Activated naive CD4-positive, alpha-beta T cell treated with anti-CD3 and anti-CD28 coated beads, Interleukin-2, amount 10 ng/mL, durations not matched to agents 7 days and 5 days (primary cell): ENCODE data around the gene SLC6A3.
A peak's percentile ranks its signal among the peaks of the same experiment; 100 is the strongest.
"Not testable (repeated sequence)": the region's sequence is repeated elsewhere in the genome, so short reads cannot be mapped to it uniquely, and the experiment has no call there.

Experiments
- CTCF ChIA-PET: fragments of 350-600 bp; sonication (Branson Sonifier 250); formaldehyde crosslinking; loops from one replicate; lab custom pipeline; 2021; ENCODE audit warnings: antibody characterized with exemption; lab: Charles Lee
- DNase-seq: peaks from one replicate; pipeline ENCODE4 v3.0.0-alpha.2; 2020
- H3K27ac Mint-ChIP-seq: one replicate; pipeline ENCODE4 v1.8.0; 2021; ENCODE audit warnings: mild to moderate bottlenecking, moderate library complexity, mixed read lengths
- H3K27me3 Mint-ChIP-seq: one replicate; pipeline ENCODE4 v1.8.0; 2021; ENCODE audit warnings: mild to moderate bottlenecking, mixed read lengths
- H3K36me3 Mint-ChIP-seq: one replicate; pipeline ENCODE4 v1.8.0; 2021; ENCODE audit warnings: mixed read lengths
- H3K4me1 Mint-ChIP-seq: one replicate; pipeline ENCODE4 v1.8.0; 2021; ENCODE audit warnings: mixed read lengths
- H3K4me3 Mint-ChIP-seq: one replicate; pipeline ENCODE4 v1.8.0; 2021; ENCODE audit warnings: mild to moderate bottlenecking, moderate library complexity, mixed read lengths
- H3K9me3 Mint-ChIP-seq: one replicate; pipeline ENCODE4 v1.8.0; 2021; ENCODE audit warnings: mixed read lengths

Gene SLC6A3

GRCh38 chr5:1360861-1361260 lies 84.4 kb downstream of the SLC6A3 start:
- CTCF ChIA-PET: interaction anchor here (2.0 kb wide), 1 partner anchor 19 kb away, joined by 6 read pairs; no protein-coding TSS in a partner anchor
- Mint-ChIP-seq H3K27ac (no peak overlapping the region), H3K4me1 (no peaks in the 10 kb centered on the region), H3K27me3 (peaks cover 51% of the 10 kb centered on the region), H3K4me3 (no peak overlapping the region), H3K9me3 (no peaks in the 10 kb centered on the region), H3K36me3 (no peaks in the 10 kb centered on the region)
- DNase-seq: no peak

- H3K4me3 Mint-ChIP-seq, CTCF ChIA-PET, H3K36me3 Mint-ChIP-seq, DNase-seq, H3K9me3 Mint-ChIP-seq, H3K27ac Mint-ChIP-seq, H3K4me1 Mint-ChIP-seq: not testable (repeated sequence)
- peaks cover 55% of the 10 kb centered on the region for H3K27me3 Mint-ChIP-seq
These were observed 84.9 kb downstream of the SLC6A3 start for GRCh38 chr5:1360367-1360766.

GRCh38 chr5:1359713-1360112 lies 85.5 kb downstream of the SLC6A3 start:
- CTCF ChIA-PET: interaction anchor here (1.1 kb wide), 1 partner anchor 20 kb away, joined by 3 read pairs; no protein-coding TSS in a partner anchor
- no peaks in the 10 kb centered on the region for H3K9me3 Mint-ChIP-seq
- no peaks in the 10 kb centered on the region for H3K36me3 Mint-ChIP-seq
- H3K27me3 Mint-ChIP-seq: peaks cover 55% of the 10 kb centered on the region
- DNase-seq: no peak
- no peak overlapping the region for H3K4me3 Mint-ChIP-seq
- no peaks in the 10 kb centered on the region for H3K4me1 Mint-ChIP-seq
- no peak overlapping the region for H3K27ac Mint-ChIP-seq

GRCh38 chr5:1359031-1359645 lies 86.1 kb downstream of the SLC6A3 start:
- Mint-ChIP-seq H3K27me3 (peaks cover 51% of the 10 kb centered on the region), H3K36me3 (no peaks in the 10 kb centered on the region), H3K4me1 (no peaks in the 10 kb centered on the region), H3K4me3 (no peak overlapping the region), H3K9me3 (no peaks in the 10 kb centered on the region), H3K27ac (no peak overlapping the region)
- no peak for DNase-seq
- CTCF ChIA-PET: interaction anchor here (1.1 kb wide), 1 partner anchor 21 kb away, joined by 3 read pairs; no protein-coding TSS in a partner anchor

- Mint-ChIP-seq H3K27me3 (peaks cover 46% of the 10 kb centered on the region), H3K36me3 (no peaks in the 10 kb centered on the region), H3K4me1 (no peaks in the 10 kb centered on the region), H3K4me3 (no peak overlapping the region), H3K27ac (no peak overlapping the region), H3K9me3 (no peaks in the 10 kb centered on the region)
- CTCF ChIA-PET: interaction anchor here (1.1 kb wide), 1 partner anchor 21 kb away, joined by 3 read pairs; no protein-coding TSS in a partner anchor
- no peak for DNase-seq
These were observed 86.6 kb downstream of the SLC6A3 start for GRCh38 chr5:1358726-1359025.

GRCh38 chr5:1357946-1358725 lies 87.1 kb downstream of the SLC6A3 start:
- Mint-ChIP-seq H3K9me3 (no peaks in the 10 kb centered on the region), H3K36me3 (no peaks in the 10 kb centered on the region), H3K27ac (no peak overlapping the region), H3K4me1 (no peaks in the 10 kb centered on the region), H3K4me3 (no peak overlapping the region), H3K27me3 (peaks cover 41% of the 10 kb centered on the region)
- no peak for DNase-seq
- CTCF ChIA-PET: no interaction called here

- H3K27ac Mint-ChIP-seq: no peak overlapping the region
- H3K27me3 Mint-ChIP-seq: peaks cover 40% of the 10 kb centered on the region
- H3K4me3 Mint-ChIP-seq: no peak overlapping the region
- no peaks in the 10 kb centered on the region for H3K4me1 Mint-ChIP-seq
- DNase-seq: no peak
- no peaks in the 10 kb centered on the region for H3K36me3 Mint-ChIP-seq
- CTCF ChIA-PET: no interaction called here
- H3K9me3 Mint-ChIP-seq: no peaks in the 10 kb centered on the region
These were observed 88.1 kb downstream of the SLC6A3 start for GRCh38 chr5:1356873-1357787.

- H3K27ac Mint-ChIP-seq: no peak overlapping the region
These were observed 90.7 kb downstream of the SLC6A3 start for GRCh38 chr5:1354576-1354975.

GRCh38 chr5:1352231-1353219 lies 92.7 kb downstream of the SLC6A3 start:
- peaks cover 3% of the 10 kb centered on the region for H3K4me1 Mint-ChIP-seq
- H3K4me3 Mint-ChIP-seq: no peak overlapping the region
- peak; percentile 14 for DNase-seq
- no peaks in the 10 kb centered on the region for H3K9me3 Mint-ChIP-seq
- CTCF ChIA-PET: interaction anchor here (1.2 kb wide), 1 partner anchor 28 kb away, joined by 3 read pairs; no protein-coding TSS in a partner anchor
- peaks cover 26% of the 10 kb centered on the region for H3K27me3 Mint-ChIP-seq
- H3K27ac Mint-ChIP-seq: no peak overlapping the region
- H3K36me3 Mint-ChIP-seq: no peaks in the 10 kb centered on the region

More at GRCh38 chr5:1354576-1354975, 90.7 kb downstream of the SLC6A3 start:
- CTCF ChIA-PET: interaction anchor here (1.2 to 1.4 kb wide), 2 partner anchors 25 to 145 kb away, joined by 3 to 8 read pairs; no protein-coding TSS in a partner anchor
- Mint-ChIP-seq H3K9me3 (no peaks in the 10 kb centered on the region), H3K36me3 (no peaks in the 10 kb centered on the region), H3K27me3 (peaks cover 30% of the 10 kb centered on the region), H3K4me3 (no peak overlapping the region), H3K4me1 (no peaks in the 10 kb centered on the region)
- DNase-seq: no peak

- no peak for DNase-seq
- H3K36me3 Mint-ChIP-seq: no peaks in the 10 kb centered on the region
- CTCF ChIA-PET: interaction anchor here (0.7 kb wide), 1 partner anchor 184 kb away, joined by 3 read pairs; no protein-coding TSS in a partner anchor
- no peak overlapping the region for H3K27ac Mint-ChIP-seq
- H3K4me3 Mint-ChIP-seq: no peak overlapping the region
- H3K27me3 Mint-ChIP-seq: peaks cover 18% of the 10 kb centered on the region
- no peaks in the 10 kb centered on the region for H3K9me3 Mint-ChIP-seq
- H3K4me1 Mint-ChIP-seq: peaks cover 12% of the 10 kb centered on the region
These were observed 94.1 kb downstream of the SLC6A3 start for GRCh38 chr5:1351156-1351555.

- H3K4me1 Mint-ChIP-seq: peaks cover 18% of the 10 kb centered on the region
- CTCF ChIA-PET: no interaction called here
- no peak overlapping the region for H3K4me3 Mint-ChIP-seq
- no peaks in the 10 kb centered on the region for H3K9me3 Mint-ChIP-seq
- H3K36me3 Mint-ChIP-seq: peaks cover under 1% of the 10 kb centered on the region
- H3K27me3 Mint-ChIP-seq: peaks cover 11% of the 10 kb centered on the region
- no peak overlapping the region for H3K27ac Mint-ChIP-seq
- peak; percentile 24 for DNase-seq
These were observed 96.0 kb downstream of the SLC6A3 start for GRCh38 chr5:1349246-1349645.

- Mint-ChIP-seq H3K4me1 (peaks cover 21% of the 10 kb centered on the region), H3K4me3 (no peak overlapping the region), H3K9me3 (no peaks in the 10 kb centered on the region), H3K27me3 (peaks cover 11% of the 10 kb centered on the region), H3K27ac (no peak overlapping the region), H3K36me3 (peaks cover 4% of the 10 kb centered on the region)
- CTCF ChIA-PET: interaction anchor here (1.6 kb wide), 1 partner anchor 181 kb away, joined by 3 read pairs; no protein-coding TSS in a partner anchor
- peak; percentile 19 for DNase-seq
These were observed 96.3 kb downstream of the SLC6A3 start for GRCh38 chr5:1348986-1349245.

- DNase-seq: peak; percentile 15
- no peaks in the 10 kb centered on the region for H3K9me3 Mint-ChIP-seq
- H3K36me3 Mint-ChIP-seq: peaks cover 11% of the 10 kb centered on the region
- no peak overlapping the region for H3K27ac Mint-ChIP-seq
- peaks cover 31% of the 10 kb centered on the region for H3K4me1 Mint-ChIP-seq
- CTCF ChIA-PET: interaction anchor here (0.9 to 1.6 kb wide), 4 partner anchors 64 to 297 kb away, joined by 3 read pairs; no protein-coding TSS in a partner anchor
- no peak overlapping the region for H3K4me3 Mint-ChIP-seq
- peaks cover 6% of the 10 kb centered on the region for H3K27me3 Mint-ChIP-seq
These were observed 97.7 kb downstream of the SLC6A3 start for GRCh38 chr5:1347571-1347970.
